Measurements from ENCODE around the gene SHC2. TPM values are rescaled to one million over a fixed set of nuclear protein-coding genes. Genes with fewer than 3 reads are reported as not detected.

SHC2 gene
- polyA plus RNA-seq, 1 donor (not counting 4 experiments of a cell fraction or from before 2014, with no cell fraction given), result 2.5 TPM

DNA sequence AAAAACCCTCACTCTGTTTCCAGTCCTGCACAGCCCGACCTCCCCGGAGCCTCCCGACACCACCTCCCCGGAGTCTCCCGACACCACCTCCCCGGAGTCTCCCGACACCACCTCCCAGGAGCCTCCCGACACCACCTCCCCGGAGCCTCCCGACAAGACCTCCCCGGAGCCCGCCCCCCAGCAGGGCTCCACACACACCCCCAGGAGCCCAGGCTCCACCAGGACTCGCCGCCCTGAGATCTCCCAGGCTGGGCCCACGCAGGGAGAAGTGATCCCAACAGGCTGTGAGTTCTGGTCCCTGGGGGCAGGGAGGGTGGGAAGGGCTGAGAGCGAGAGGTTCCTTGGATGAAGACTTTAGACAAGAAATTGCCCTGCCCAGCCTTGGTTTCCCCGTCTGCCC lies 40.8 kb upstream of the SHC2 start:
- Histone ChIP-seq H3K27me3 (ENCODE audit: control insufficient read depth, extremely low read depth, insufficient read depth, low read length) (peaks cover 19% of the 10 kb centered on the region), H3K9me1 (ENCODE audit: control insufficient read depth, extremely low read depth, insufficient read depth, low read length) (peaks cover 2% of the 10 kb centered on the region), H3K9me3 (ENCODE audit: control insufficient read depth, low read depth, low read length) (no peaks in the 10 kb centered on the region), H3K27ac (ENCODE audit: control insufficient read depth, insufficient read depth, low read length) (no peak overlapping the region), H3K79me2 (ENCODE audit: control insufficient read depth, insufficient read depth, low read length) (no peaks in the 10 kb centered on the region), H4K20me1 (ENCODE audit: control insufficient read depth, extremely low read depth, insufficient read depth, low read length) (no peaks in the 10 kb centered on the region), H3K4me2 (ENCODE audit: control insufficient read depth, extremely low read depth, insufficient read depth, low read depth, low read length) (no peak overlapping the region), H3K36me3 (ENCODE audit: control insufficient read depth in 2 of 2, extremely low read depth in 1 of 2, insufficient read depth in 2 of 2, low read length in 2 of 2) (no peaks in the 10 kb centered on the region), H3K4me3 (ENCODE audit: control insufficient read depth in 2 of 3, extremely low read depth in 1 of 3, insufficient read depth in 2 of 3, low read depth in 1 of 3, low read length in 3 of 3) (no peak overlapping the region), H3K4me1 (ENCODE audit: control insufficient read depth, extremely low read depth, insufficient read depth, low read length) (peaks cover 12% of the 10 kb centered on the region), H2AFZ (ENCODE audit: control insufficient read depth, low read length) (no peak overlapping the region), H3K9ac (ENCODE audit: control insufficient read depth, extremely low read depth, insufficient read depth, low read length) (no peak overlapping the region)
- dilution Hi-C loops (cut with MboI; ENCODE audit: extremely low pct_ligation_motif_present, low sequenced_read_pairs), result no loop called here
- TF ChIP-seq EZH2 (IDR thresholded peaks at IDR 0.05; ENCODE audit: low read length), result no peak
- TF ChIP-seq, protein P1, sequence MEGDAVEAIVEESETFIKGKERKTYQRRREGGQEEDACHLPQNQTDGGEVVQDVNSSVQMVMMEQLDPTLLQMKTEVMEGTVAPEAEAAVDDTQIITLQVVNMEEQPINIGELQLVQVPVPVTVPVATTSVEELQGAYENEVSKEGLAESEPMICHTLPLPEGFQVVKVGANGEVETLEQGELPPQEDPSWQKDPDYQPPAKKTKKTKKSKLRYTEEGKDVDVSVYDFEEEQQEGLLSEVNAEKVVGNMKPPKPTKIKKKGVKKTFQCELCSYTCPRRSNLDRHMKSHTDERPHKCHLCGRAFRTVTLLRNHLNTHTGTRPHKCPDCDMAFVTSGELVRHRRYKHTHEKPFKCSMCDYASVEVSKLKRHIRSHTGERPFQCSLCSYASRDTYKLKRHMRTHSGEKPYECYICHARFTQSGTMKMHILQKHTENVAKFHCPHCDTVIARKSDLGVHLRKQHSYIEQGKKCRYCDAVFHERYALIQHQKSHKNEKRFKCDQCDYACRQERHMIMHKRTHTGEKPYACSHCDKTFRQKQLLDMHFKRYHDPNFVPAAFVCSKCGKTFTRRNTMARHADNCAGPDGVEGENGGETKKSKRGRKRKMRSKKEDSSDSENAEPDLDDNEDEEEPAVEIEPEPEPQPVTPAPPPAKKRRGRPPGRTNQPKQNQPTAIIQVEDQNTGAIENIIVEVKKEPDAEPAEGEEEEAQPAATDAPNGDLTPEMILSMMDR (optimal IDR thresholded peaks at IDR 0.05 in 1 of 3, IDR thresholded peaks at IDR 0.05 in 1 of 3, conservative IDR thresholded peaks at IDR 0.05 in 1 of 3; ENCODE audit: extremely low read depth in 1 of 3, insufficient read depth in 2 of 3, low read length in 3 of 3), result no peak
- no peak for DNase-seq (ENCODE audit: low read depth, low spot score)
- FAIRE-seq, result no peak

DNA sequence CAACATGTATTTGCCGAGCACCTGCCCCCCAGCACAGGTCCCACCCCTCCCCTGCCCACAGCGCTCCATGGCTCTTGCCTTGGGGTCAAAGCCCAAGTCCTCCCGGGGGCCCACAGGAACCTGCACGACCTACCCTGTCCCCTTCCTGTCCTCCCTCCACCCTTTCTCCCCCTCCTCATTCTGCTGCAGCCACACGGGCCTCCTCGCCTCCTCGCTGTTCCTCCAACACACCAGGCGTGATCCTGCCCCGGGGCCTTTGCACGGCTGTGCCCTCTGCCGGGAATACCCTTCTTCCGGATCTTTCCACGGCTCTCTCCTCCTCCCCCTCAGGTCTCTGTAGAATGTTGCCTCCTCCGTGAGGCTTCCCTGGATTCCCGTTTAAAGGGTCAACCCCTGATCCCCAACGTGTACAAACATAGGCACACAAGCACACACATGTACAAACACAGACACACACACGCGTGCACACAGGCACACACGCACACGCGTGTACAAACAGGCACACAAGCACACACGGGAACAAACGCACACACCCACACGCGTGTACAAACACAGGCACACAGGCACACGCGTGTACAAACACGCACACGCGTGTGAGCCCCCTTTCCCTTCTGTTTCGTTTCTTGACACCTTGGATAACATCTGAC lies 38.3 kb upstream of the SHC2 start:
- Histone ChIP-seq H3K9me1 (ENCODE audit: control insufficient read depth, extremely low read depth, insufficient read depth, low read length) (no peaks in the 10 kb centered on the region), H3K4me3 (ENCODE audit: control insufficient read depth in 2 of 3, extremely low read depth in 1 of 3, insufficient read depth in 2 of 3, low read depth in 1 of 3, low read length in 3 of 3) (no peak overlapping the region), H3K27ac (ENCODE audit: control insufficient read depth, insufficient read depth, low read length) (no peak overlapping the region), H3K36me3 (ENCODE audit: control insufficient read depth in 2 of 2, extremely low read depth in 1 of 2, insufficient read depth in 2 of 2, low read length in 2 of 2) (no peaks in the 10 kb centered on the region), H3K9me3 (ENCODE audit: control insufficient read depth, low read depth, low read length) (no peaks in the 10 kb centered on the region), H3K79me2 (ENCODE audit: control insufficient read depth, insufficient read depth, low read length) (no peaks in the 10 kb centered on the region), H3K4me2 (ENCODE audit: control insufficient read depth, extremely low read depth, insufficient read depth, low read depth, low read length) (no peak overlapping the region), H3K4me1 (ENCODE audit: control insufficient read depth, extremely low read depth, insufficient read depth, low read length) (no peaks in the 10 kb centered on the region), H3K27me3 (ENCODE audit: control insufficient read depth, extremely low read depth, insufficient read depth, low read length) (peaks cover 25% of the 10 kb centered on the region), H3K9ac (ENCODE audit: control insufficient read depth, extremely low read depth, insufficient read depth, low read length) (no peak overlapping the region), H2AFZ (ENCODE audit: control insufficient read depth, low read length) (no peak overlapping the region), H4K20me1 (ENCODE audit: control insufficient read depth, extremely low read depth, insufficient read depth, low read length) (no peaks in the 10 kb centered on the region)
- TF ChIP-seq EZH2 (IDR thresholded peaks at IDR 0.05; ENCODE audit: low read length), result no peak
- TF ChIP-seq, protein P1 (optimal IDR thresholded peaks at IDR 0.05 in 1 of 3, IDR thresholded peaks at IDR 0.05 in 1 of 3, conservative IDR thresholded peaks at IDR 0.05 in 1 of 3; ENCODE audit: extremely low read depth in 1 of 3, insufficient read depth in 2 of 3, low read length in 3 of 3), result no peak
- DNase-seq (ENCODE audit: low read depth, low spot score) (no peak), FAIRE-seq (no peak)
- dilution Hi-C loops (cut with MboI; ENCODE audit: extremely low pct_ligation_motif_present, low sequenced_read_pairs), result no loop called here
